ENCODE data around the gene FOS. TPM values are rescaled to one million over a fixed set of nuclear protein-coding genes. Genes with fewer than 3 reads are reported as not detected.

The FOS gene
- total and polyA plus RNA-seq, 2 of the 8 experiments (the other 6 are each of a cell fraction or from before 2014, with no cell fraction given): 50.2 to 51.8 TPM

DNA sequence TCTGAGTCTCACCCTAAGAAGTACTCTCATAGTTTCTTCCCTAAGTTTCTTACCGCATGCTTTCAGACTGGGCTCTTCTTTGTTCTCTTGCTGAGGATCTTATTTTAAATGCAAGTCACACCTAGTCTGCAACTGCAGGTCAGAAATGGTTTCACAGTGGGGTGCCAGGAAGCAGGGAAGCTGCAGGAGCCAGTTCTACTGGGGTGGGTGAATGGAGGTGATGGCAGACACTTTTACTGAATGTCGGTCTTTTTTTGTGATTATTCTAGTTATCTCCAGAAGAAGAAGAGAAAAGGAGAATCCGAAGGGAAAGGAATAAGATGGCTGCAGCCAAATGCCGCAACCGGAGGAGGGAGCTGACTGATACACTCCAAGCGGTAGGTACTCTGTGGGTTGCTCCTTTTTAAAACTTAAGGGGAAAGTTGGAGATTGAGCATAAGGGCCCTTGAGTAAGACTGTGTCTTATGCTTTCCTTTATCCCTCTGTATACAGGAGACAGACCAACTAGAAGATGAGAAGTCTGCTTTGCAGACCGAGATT lies 1.7 kb downstream of the FOS start (continued):
- peak; percentile 64 for TF ChIP-seq ATF2 (IDR thresholded peaks at IDR 0.05; ENCODE audit: low read length)
- TF ChIP-seq BCL11A (IDR thresholded peaks at IDR 0.05; ENCODE audit: low read depth in 2 of 2, low read length in 2 of 2): no peak
